K562 (cell line): Measurements from ENCODE around the gene PNISR. TPM values are rescaled to one million over a fixed set of nuclear protein-coding genes. Genes with fewer than 3 reads are reported as not detected.

Experiments used
- CREM ChIP-seq: IDR thresholded peaks from 2 replicates; pipeline ENCODE4 v1.6.1; 2014; ENCODE audit warnings: antibody characterized with exemption, low read depth
- ESRRB ChIP-seq: fragments of 250-450 bp; sonication (Bioruptor Pico); IDR thresholded peaks from 2 replicates; pipeline ENCODE4 v1.5.0; 2020; ENCODE audit warnings: mild to moderate bottlenecking, moderate library complexity, borderline replicate concordance
- ILF3 ChIP-seq: fragments of 450-650 bp; IDR thresholded peaks from 2 replicates; pipeline ENCODE4 v1.6.1; 2018; ENCODE audit warnings: antibody characterized with exemption, mild to moderate bottlenecking, moderate library complexity, borderline replicate concordance
- KDM1A ChIP-seq, 2 experiments: fragments of 450-650 bp; IDR thresholded peaks; 2 replicates each; pipeline ENCODE4 v1.6.1; 2016; ENCODE audit warnings: mild to moderate bottlenecking in 2 of 2
- KDM4B ChIP-seq, 2 experiments: fragments of 450-650 bp in 1 of 2; sonication (generic) in 1 of 2; IDR thresholded peaks; 2 replicates each; pipeline ENCODE4 v1.6.1; 2016 to 2017; ENCODE audit warnings: borderline replicate concordance in 2 of 2, antibody characterized with exemption in 1 of 2, low read depth in 1 of 2, mild to moderate bottlenecking in 1 of 2
- SAFB ChIP-seq: fragments of 200-400 bp; formaldehyde crosslinking; IDR thresholded peaks from 2 replicates; pipeline ENCODE4 v1.6.1; 2017; ENCODE audit warnings: low read depth, low read length, borderline replicate concordance
- WHSC1 ChIP-seq: IDR thresholded peaks from one replicate; pipeline ENCODE4 v1.6.1; 2012; ENCODE audit warnings: low read length, control low read depth, inconsistent platforms
- ZBTB17 ChIP-seq: fragments of 450-650 bp; formaldehyde crosslinking; IDR thresholded peaks from 2 replicates; pipeline ENCODE4 v1.4.0; 2020; ENCODE audit warnings: mild to moderate bottlenecking
- ZNF12 ChIP-seq: sonication (generic); formaldehyde crosslinking; IDR thresholded peaks from 2 replicates; pipeline ENCODE4 v1.4.0; 2020; ENCODE audit warnings: mild to moderate bottlenecking, missing genetic modification reagents
- ZNF347 ChIP-seq: fragments of 450-650 bp; formaldehyde crosslinking; IDR thresholded peaks from 2 replicates; pipeline ENCODE4 v1.4.0; 2020; ENCODE audit warnings: low read depth, mild to moderate bottlenecking, moderate library complexity
- ZNF586 ChIP-seq: fragments of 450-650 bp; formaldehyde crosslinking; conservative IDR thresholded peaks from 2 replicates; pipeline ENCODE4 v1.4.0; 2020; ENCODE audit warnings: mild to moderate bottlenecking, moderate library complexity
- polyA plus RNA-seq, 8 experiments: library from polyadenylated mRNA; depleted of rRNA in 4 of 8; stranded (reverse) in 5 of 8; unstranded in 3 of 8; fragments of >200 nt; fragmentation: Nextera tagmentation in 2 of 8; fragmentation: Illumina TruSeq in 1 of 8; extraction: Ambion mirVana in 2 of 8; extraction: Trizol in 1 of 8; gene quantifications; 2 replicates each; pipeline versions ENCODE4 v1.2.1 to v1.2.3, GENCODE V29; 2011 to 2014; ENCODE audit warnings: inconsistent platforms in 1 of 8, missing spikeins in 1 of 8
- total RNA-seq, 7 experiments: library from RNA; depleted of rRNA in 6 of 7; stranded (reverse); fragments of >200 nt in 6 of 7; fragmentation: Illumina TruSeq in 2 of 7; extraction: Trizol in 2 of 7; gene quantifications; 2 replicates each; pipeline versions ENCODE4 v1.2.1 to v1.2.3, GENCODE V29; 2011 to 2021; ENCODE audit warnings: low replicate concordance in 1 of 7
- TF ChIP-seq, protein P1 (sequence below), 2 experiments: IDR thresholded peaks in 1 of 2; conservative IDR thresholded peaks in 1 of 2; 2 replicates each; pipeline ENCODE4 v1.6.1; 2016; ENCODE audit warnings: low read depth in 2 of 2, mild to moderate bottlenecking in 1 of 2, missing compliant biosample characterization in 1 of 2, missing genetic modification characterization in 1 of 2, moderate library complexity in 1 of 2
- TF ChIP-seq, protein P2 (sequence below): fragments of 450-650 bp; formaldehyde crosslinking; IDR thresholded peaks from 2 replicates; pipeline ENCODE4 v1.4.0; 2022; ENCODE audit warnings: missing genetic modification characterization
- TF ChIP-seq, protein P3 (sequence below): sonication (generic); formaldehyde crosslinking; IDR thresholded peaks from 2 replicates; pipeline ENCODE4 v1.8.1; 2023; ENCODE audit warnings: mild to moderate bottlenecking, missing genetic modification reagents

Gene PNISR
- total and polyA plus RNA-seq, 9 of the 15 experiments (the other 6 are each of a cell fraction or from before 2014, with no cell fraction given): 97.4 to 206 (median 131) TPM

DNA sequence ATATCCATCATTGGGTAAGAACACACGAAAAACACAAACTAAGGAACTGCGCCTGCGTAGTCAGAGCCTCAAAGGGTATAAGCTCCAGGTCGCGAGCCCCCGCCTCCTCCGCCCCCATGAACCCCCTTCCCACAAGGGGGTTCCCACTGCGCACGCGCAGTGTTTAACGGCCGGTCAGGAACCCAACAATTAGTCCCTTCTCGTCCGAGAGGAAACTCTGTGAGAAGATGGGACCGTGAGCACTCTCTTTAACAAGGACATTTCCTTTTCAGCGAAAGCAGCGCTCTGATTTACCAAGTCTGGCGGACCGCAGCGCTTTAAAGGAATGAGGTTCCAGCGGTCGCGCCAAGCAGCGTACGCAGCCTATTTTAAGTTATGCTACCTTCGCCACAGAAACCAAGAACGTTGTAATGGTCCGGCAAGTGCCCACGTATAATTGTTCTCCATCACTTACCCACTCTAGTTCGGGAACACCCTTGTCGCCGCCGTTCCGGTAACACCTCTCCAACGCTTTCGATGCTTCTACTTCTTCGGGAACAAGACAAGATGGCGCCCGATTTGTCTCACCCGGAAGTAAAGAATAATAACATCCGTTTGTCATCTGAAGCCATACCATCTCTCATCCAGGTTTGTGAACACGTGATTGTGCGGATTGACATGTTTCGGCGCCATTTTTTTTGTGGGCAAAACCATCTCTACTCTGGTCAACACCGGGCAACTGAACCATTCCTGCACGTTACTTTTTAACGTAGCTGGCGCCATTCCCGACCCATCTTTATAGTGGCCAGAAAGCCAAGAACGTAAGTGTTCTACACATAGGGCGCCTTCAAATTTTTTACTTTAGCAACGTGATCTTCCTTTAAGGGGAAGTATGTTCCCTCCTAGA lies at the start of gene PNISR (continued):
- TF ChIP-seq ESRRB (CRISPR knock-in tag) (no peak), ILF3 (no peak), ZNF586 (CRISPR knock-in tag) (no peak), ZNF12 (CRISPR knock-in tag) (no peak), SAFB (no peak), CREM (peak; percentile 74), WHSC1 (no peak), KDM4B (IDR thresholded peaks at IDR 0.05; ENCODE audit: borderline replicate concordance in 2 of 2, low read depth in 1 of 2) (peak in 1 of 2 experiments; percentile 88; a peak in 1 of 4 replicates), ZBTB17 (CRISPR knock-in tag) (no peak), ZNF347 (CRISPR knock-in tag) (no peak), KDM1A (IDR thresholded peaks at IDR 0.05) (peak in 1 of 2 experiments; percentile 6; a peak in 1 of 4 replicates)
- TF ChIP-seq, protein P1, sequence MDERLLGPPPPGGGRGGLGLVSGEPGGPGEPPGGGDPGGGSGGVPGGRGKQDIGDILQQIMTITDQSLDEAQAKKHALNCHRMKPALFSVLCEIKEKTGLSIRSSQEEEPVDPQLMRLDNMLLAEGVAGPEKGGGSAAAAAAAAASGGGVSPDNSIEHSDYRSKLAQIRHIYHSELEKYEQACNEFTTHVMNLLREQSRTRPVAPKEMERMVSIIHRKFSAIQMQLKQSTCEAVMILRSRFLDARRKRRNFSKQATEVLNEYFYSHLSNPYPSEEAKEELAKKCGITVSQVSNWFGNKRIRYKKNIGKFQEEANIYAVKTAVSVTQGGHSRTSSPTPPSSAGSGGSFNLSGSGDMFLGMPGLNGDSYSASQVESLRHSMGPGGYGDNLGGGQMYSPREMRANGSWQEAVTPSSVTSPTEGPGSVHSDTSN (CRISPR knock-in tag; IDR thresholded peaks at IDR 0.05; ENCODE audit: low read depth): no peak; the same call in 1 of the 2 replicates
- TF ChIP-seq, protein P1 (tag; conservative IDR thresholded peaks at IDR 0.05; ENCODE audit: low read depth): peak; percentile 79
- TF ChIP-seq, protein P2, sequence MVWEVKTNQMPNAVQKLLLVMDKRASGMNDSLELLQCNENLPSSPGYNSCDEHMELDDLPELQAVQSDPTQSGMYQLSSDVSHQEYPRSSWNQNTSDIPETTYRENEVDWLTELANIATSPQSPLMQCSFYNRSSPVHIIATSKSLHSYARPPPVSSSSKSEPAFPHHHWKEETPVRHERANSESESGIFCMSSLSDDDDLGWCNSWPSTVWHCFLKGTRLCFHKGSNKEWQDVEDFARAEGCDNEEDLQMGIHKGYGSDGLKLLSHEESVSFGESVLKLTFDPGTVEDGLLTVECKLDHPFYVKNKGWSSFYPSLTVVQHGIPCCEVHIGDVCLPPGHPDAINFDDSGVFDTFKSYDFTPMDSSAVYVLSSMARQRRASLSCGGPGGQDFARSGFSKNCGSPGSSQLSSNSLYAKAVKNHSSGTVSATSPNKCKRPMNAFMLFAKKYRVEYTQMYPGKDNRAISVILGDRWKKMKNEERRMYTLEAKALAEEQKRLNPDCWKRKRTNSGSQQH (CRISPR knock-in tag): no peak
- TF ChIP-seq, protein P3, sequence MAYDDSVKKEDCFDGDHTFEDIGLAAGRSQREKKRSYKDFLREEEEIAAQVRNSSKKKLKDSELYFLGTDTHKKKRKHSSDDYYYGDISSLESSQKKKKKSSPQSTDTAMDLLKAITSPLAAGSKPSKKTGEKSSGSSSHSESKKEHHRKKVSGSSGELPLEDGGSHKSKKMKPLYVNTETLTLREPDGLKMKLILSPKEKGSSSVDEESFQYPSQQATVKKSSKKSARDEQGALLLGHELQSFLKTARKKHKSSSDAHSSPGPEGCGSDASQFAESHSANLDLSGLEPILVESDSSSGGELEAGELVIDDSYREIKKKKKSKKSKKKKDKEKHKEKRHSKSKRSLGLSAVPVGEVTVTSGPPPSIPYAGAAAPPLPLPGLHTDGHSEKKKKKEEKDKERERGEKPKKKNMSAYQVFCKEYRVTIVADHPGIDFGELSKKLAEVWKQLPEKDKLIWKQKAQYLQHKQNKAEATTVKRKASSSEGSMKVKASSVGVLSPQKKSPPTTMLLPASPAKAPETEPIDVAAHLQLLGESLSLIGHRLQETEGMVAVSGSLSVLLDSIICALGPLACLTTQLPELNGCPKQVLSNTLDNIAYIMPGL (CRISPR knock-in tag): no peak
